SH-SY5Y (cell line): ENCODE measurements around the gene COL9A3.

Experiments used
- GATA2 ChIP-seq: IDR thresholded peaks from 2 replicates; pipeline ENCODE4 v1.6.1; 2011; ENCODE audit warnings: mild to moderate bottlenecking, low read depth, low read length
- GATA3 ChIP-seq: IDR thresholded peaks from 2 replicates; pipeline ENCODE4 v1.6.1; 2011; ENCODE audit warnings: low read depth, mild to moderate bottlenecking, low read length, moderate library complexity

- no peak for TF ChIP-seq GATA2
- TF ChIP-seq GATA3: no peak
Observed at GRCh38 chr20:62778601-62779416, 38.0 kb upstream of the COL9A3 start.
